SK-N-MC (cell line): ENCODE data around the gene ATG16L2.

Experiments
- EZH2 ChIP-seq: fragments of 200-600 bp; sonication (generic); IDR thresholded peaks from one replicate; pipeline ENCODE4 v1.6.1; 2017; ENCODE audit warnings: antibody characterized with exemption
- POLR2AphosphoS5 ChIP-seq: IDR thresholded peaks from 2 replicates; pipeline ENCODE4 v1.6.1; 2012; ENCODE audit warnings: mild to moderate bottlenecking, low read depth, low read length, borderline replicate concordance

DNA sequence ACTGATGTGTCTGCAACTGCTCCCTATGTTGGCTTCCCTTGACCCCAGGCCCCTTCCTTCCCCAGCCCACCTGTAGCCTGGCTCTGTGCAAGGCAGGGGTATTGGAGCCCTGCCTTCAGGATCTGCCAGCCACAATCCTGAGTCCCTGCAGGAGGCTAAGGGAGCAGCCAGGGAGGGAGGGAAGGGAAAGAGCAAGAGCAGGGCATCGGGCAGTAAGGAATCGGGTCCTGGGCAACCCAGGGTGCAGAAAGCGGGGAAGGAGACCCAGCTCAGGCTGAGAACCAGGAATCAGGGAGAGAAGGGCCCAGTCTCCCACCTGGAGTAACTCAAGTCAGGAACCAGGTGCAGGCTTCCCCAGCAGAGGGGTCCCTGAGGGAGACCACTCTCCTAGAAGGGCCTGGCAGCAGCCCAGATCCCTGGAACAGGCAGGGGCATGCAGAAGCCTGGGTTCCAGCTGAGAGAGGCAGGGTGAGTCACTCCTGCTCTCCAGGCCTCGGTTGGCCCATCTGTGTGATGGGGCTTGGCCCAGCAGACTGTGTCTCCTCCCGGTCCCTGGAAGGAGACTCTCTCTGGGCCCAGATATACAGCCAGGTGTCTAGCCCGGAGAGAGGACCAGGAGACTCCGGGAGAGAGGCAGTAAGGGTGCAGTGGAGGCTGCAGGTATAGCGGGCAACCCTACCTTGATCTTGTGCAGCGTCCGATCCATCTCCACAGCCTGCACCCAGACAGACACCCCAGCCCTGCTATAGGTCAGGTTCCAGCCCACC is 33.7 kb upstream of the ATG16L2 start:
- no peak for TF ChIP-seq POLR2AphosphoS5
- no peak for TF ChIP-seq EZH2
